VCaP (cell line): ENCODE measurements around the gene ADCY4.

ENCODE experiments used
- H3K27ac ChIP-seq: fragments of 450-650 bp; 2 replicates; pipeline ENCODE4 v1.5.1; 2017
- CTCF ChIP-seq: fragments of 450-650 bp; conservative IDR thresholded peaks from 2 replicates; pipeline ENCODE4 v1.5.1; 2017; ENCODE audit warnings: mild to moderate bottlenecking, moderate library complexity

Gene ADCY4

DNA sequence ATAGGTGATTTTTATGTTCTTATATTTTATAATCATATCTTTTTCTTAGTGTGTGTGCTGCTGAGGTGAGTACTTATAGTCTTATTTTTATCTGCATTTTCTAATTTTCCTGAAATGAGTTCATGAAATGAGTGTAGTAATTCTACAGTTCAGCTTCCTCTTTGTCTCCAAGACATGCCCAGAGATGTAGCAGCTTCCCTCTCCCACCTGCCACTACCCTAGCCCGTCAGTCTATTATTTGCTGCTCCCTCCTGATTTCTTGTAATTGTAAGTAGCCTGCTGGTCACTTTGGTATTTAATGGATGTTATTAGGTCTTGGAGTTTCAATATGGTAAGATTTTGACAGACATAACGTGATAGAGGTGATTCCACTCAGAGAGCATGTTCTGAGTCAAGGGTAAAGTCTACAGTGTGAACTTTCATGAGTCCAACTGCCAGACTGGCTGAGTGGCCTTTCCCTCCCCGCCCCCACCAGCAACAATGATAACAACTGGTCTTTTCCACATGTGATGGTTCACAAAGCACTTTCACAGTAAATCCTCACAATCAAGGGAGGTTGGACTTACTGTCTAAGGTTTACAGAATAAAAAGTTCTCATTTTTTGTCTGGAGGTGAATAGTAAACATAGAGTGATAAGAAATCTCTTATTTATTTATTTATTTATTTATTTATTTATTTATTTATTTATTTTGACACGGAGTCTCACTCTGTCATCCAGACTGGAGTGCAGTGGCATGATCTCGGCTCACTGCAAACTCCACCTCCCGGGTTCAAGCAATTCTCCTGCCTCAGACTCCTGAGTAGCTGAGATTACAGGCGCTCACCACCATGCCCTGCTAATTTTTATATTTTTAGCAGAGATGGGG is 9.2 kb upstream of the ADCY4 start:
- no peak for TF ChIP-seq CTCF
- H3K27ac ChIP-seq: no peak overlapping the region

DNA sequence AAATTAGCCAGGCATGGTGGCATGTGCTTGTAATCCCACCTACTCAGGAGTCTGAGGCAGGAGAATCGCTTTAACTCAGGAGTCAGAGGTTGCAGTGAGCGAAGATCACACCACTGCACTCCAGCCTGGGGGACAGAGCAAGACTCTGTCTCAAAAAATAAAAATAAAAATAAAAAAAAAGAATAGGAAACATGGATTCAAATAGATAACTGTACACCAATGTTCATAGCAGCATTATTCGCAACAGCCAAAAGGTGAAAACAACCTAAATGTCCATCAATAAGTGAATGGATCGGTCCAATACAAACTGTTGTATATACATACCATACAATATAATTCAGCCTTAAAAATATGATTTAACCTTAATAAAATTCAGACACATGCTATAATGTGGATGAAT is 8.0 kb upstream of the ADCY4 start:
- no peak for TF ChIP-seq CTCF
- H3K27ac ChIP-seq: no peak overlapping the region

DNA sequence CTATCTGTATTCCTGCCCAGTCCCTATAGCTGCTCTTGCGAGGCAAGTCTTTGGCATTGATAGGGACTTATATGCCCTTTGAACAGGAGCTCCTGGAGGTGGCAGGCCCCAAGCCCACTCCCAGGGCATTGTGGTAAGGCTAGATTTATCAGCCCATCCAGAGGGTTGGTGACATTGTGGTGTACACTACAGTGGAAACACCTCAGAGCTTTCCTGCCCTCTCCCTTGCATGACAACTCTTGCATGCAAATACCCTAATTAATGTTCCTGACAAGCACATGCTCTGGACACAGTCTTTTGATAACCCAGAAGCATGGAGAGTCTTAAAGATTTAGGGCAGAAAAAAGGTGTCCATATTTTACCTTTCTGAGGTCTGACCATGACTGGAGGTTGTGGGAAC is 5.7 kb upstream of the ADCY4 start:
- TF ChIP-seq CTCF: no peak
- no peak overlapping the region for H3K27ac ChIP-seq

DNA sequence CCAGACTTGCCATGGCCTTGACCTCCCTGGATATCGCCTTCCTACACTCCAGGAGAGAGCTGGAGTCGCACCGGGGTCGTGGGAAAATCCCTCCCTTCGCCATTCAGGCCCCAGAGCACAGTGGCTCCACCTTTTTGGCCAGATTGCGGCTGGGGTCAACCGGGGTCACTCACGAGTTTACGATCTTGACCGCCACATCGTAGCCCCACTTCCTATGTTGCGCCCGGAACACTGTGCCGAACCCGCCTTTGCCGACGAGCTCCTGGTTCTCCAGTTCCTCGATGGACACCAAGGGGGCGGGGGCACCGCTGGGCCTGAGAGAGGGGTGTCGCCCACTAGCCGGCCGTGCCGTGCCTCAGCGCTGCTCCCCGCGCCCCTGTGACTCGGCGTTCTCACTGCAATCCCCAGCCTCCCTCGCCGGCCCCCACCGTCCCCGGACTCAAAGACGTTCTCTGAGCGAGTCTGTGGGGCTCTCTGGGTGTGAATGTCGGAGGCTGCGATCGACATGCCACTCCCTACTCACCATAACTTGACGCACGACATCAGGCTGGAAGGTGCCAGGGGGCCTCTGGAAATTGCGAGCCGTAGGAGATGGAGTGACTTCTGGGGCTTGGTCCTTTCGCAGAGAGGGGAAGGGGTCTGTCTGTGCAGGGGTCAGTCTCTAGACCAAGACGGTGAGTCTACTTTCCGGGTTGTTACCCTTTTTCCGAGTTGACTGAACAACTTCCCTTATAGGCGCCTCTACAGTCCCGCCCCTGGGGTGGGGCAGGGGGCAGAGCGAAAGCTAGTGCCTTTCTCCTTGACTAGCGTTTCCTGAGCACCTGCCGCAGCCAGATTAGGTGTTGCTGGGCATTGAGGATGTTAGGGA is 4.6 kb upstream of the ADCY4 start, which contains the start of gene RIPK3:
RIPK3 (minus strand) TSS at position 708 of the 868 bp plus-strand sequence; CDS start at position 543, 165 bp downstream.
- no peak for TF ChIP-seq CTCF

DNA sequence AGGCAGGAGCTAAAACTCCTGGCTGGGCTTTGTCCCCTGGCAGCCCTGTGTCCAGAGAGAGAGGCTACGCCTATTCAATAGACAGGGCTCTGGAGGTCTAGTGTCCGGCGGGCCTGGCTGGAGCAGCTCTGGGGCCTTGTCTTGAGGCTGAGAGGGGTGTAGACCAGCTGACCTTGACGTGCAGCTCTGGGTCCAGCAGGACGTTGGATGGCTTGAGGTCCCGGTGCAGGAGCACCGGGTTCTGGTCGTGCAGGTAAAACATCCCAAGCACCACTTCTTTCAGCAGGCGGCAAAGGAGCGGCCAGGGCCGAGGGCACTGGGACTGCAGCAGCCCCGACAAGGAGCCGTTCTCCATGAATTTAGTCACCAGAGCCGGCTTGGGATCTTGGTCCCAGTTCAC is 4.0 kb upstream of the ADCY4 start:
- no peak overlapping the region for H3K27ac ChIP-seq

More for the DNA sequence above, 4.6 kb upstream of the ADCY4 start, which contains the start of gene RIPK3:
- no peak within 1 kb of the TSS for H3K27ac ChIP-seq

GRCh38 chr14:24337824-24338175 is 2.9 kb upstream of the ADCY4 start:
- no peak for TF ChIP-seq CTCF
- H3K27ac ChIP-seq: no peak overlapping the region

More for the DNA sequence above, 4.0 kb upstream of the ADCY4 start:
- TF ChIP-seq CTCF: no peak

- TF ChIP-seq CTCF: no peak
- no peak overlapping the region for H3K27ac ChIP-seq
Observed at GRCh38 chr14:24337144-24337823, 2.4 kb upstream of the ADCY4 start.
